ENCODE measurements around the gene OR51V1. TPM values are rescaled to one million over a fixed set of nuclear protein-coding genes. Genes with fewer than 3 reads are reported as not detected.

The OR51V1 gene
- total RNA-seq, 1 experiment from 2014 or later = not detected

- ChIA-PET CTCF (no interaction called here), POLR2A (no interaction called here)
- Mint-ChIP-seq H3K9me3 (no peaks in the 10 kb centered on the region), H3K4me3 (no peak overlapping the region), H3K27ac (no peak overlapping the region), H3K36me3 (no peaks in the 10 kb centered on the region), H3K4me1 (no peaks in the 10 kb centered on the region), H3K27me3 (ENCODE audit: low read depth) (no peaks in the 10 kb centered on the region; the same call in 1 of the 2 replicates)
- DNase-seq (ENCODE audit: low spot score) (no peak), ATAC-seq (no peak)
- TF ChIP-seq, protein P1, sequence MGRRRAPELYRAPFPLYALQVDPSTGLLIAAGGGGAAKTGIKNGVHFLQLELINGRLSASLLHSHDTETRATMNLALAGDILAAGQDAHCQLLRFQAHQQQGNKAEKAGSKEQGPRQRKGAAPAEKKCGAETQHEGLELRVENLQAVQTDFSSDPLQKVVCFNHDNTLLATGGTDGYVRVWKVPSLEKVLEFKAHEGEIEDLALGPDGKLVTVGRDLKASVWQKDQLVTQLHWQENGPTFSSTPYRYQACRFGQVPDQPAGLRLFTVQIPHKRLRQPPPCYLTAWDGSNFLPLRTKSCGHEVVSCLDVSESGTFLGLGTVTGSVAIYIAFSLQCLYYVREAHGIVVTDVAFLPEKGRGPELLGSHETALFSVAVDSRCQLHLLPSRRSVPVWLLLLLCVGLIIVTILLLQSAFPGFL (CRISPR knock-in tag; IDR thresholded peaks at IDR 0.05; ENCODE audit: borderline replicate concordance) = no peak
- TF ChIP-seq NFE2L1 (CRISPR knock-in tag; IDR thresholded peaks at IDR 0.05) (no peak), ZBTB21 (CRISPR knock-in tag; IDR thresholded peaks at IDR 0.05; ENCODE audit: borderline replicate concordance) (no peak), ZNF396 (CRISPR knock-in tag; IDR thresholded peaks at IDR 0.05; ENCODE audit: borderline replicate concordance) (no peak), ZNF423 (CRISPR knock-in tag; IDR thresholded peaks at IDR 0.05) (no peak), AR (CRISPR knock-in tag; IDR thresholded peaks at IDR 0.05) (no peak), ZNF671 (CRISPR knock-in tag; IDR thresholded peaks at IDR 0.05) (no peak), GTF2I (CRISPR knock-in tag; conservative IDR thresholded peaks at IDR 0.05) (no peak), TEAD4 (CRISPR knock-in tag; IDR thresholded peaks at IDR 0.05) (no peak)
These were observed 36.9 kb upstream of the OR51V1 start for GRCh38 chr11:5237420-5237819.

DNA sequence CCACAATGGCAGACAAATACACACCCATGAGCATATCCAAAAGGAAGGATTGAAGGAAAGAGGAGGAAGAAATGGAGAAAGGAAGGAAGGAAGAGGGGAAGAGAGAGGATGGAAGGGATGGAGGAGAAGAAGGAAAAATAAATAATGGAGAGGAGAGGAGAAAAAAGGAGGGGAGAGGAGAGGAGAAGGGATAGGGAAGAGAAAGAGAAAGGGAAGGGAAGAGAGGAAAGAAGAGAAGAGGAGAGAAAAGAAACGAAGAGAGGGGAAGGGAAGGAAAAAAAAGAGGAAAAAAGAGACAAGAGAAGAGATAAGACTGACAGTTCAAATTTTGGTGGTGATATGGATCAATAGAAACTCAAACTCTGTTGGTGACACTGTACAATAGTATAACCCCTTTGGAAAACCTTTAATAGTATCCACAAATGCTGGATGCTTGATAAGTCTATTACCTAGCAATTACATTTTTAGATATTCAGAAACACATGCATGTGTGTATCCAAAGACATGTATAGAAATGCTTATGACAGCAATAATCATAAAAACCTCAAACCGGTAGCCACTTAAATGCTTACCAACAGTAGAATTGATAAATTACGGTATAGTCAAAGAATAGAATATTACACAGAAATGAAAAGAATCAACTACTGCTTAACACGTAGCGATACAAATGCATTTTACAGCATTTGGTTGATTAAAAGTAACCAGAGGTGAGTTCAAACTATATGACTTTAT lies 35.0 kb upstream of the OR51V1 start:
- DNase-seq (ENCODE audit: low spot score) (no peak), ATAC-seq (no peak)
- TF ChIP-seq ATF3 (CRISPR knock-in tag; conservative IDR thresholded peaks at IDR 0.05) = no peak
- no peak for TF ChIP-seq TCF7 (CRISPR knock-in tag; IDR thresholded peaks at IDR 0.05; ENCODE audit: low read depth)
- no peak for TF ChIP-seq ZNF121 (CRISPR knock-in tag; IDR thresholded peaks at IDR 0.05)
- H3K4me1 Mint-ChIP-seq = no peaks in the 10 kb centered on the region
- no peak overlapping the region for H3K4me3 Mint-ChIP-seq
- ChIA-PET POLR2A (no interaction called here), CTCF (no interaction called here)
- H3K27ac Mint-ChIP-seq = no peak overlapping the region
- no peaks in the 10 kb centered on the region for H3K36me3 Mint-ChIP-seq
- no peaks in the 10 kb centered on the region; the same call in 1 of the 2 replicates for H3K27me3 Mint-ChIP-seq (ENCODE audit: low read depth)
- no peaks in the 10 kb centered on the region for H3K9me3 Mint-ChIP-seq

DNA sequence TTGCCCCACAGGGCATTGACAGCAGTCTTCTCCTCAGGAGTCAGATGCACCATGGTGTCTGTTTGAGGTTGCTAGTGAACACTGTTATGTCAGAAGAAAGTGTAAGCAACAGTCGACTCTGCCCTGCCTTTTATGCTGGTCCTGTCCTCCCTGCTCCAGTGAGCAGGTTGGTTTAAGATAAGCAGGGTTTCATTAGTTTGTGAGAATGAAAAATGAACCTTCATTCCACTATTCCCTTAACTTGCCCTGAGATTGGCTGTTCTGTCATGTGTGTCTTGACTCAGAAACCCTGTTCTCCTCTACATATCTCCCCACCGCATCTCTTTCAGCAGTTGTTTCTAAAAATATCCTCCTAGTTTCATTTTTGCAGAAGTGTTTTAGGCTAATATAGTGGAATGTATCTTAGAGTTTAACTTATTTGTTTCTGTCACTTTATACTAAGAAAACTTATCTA lies 33.9 kb upstream of the OR51V1 start, which contains the start of gene HBD:
HBD (minus strand) TSS at position 103 of the 454 bp plus-strand sequence; CDS start at position 53, 50 bp downstream.
- Mint-ChIP-seq H3K36me3 (no peaks in the 10 kb centered on the region), H3K4me1 (no peaks in the 10 kb centered on the region), H3K4me3 (no peak within 1 kb of the TSS), H3K9me3 (no peaks in the 10 kb centered on the region), H3K27me3 (ENCODE audit: low read depth) (no peaks in the 10 kb centered on the region; the same call in 1 of the 2 replicates), H3K27ac (no peak within 1 kb of the TSS)
- DNase-seq (ENCODE audit: low spot score) (no peak), ATAC-seq (no peak)
- no peak for TF ChIP-seq HMGA2 (CRISPR knock-in tag; IDR thresholded peaks at IDR 0.05)
- TF ChIP-seq CBFB (CRISPR knock-in tag; IDR thresholded peaks at IDR 0.05; ENCODE audit: low read depth) = no peak
- no peak for TF ChIP-seq RELA (CRISPR knock-in tag; IDR thresholded peaks at IDR 0.05; ENCODE audit: borderline replicate concordance)
- no peak for TF ChIP-seq FOXJ3 (CRISPR knock-in tag; IDR thresholded peaks at IDR 0.05; ENCODE audit: borderline replicate concordance)
- no peak for TF ChIP-seq IRF2 (CRISPR knock-in tag; IDR thresholded peaks at IDR 0.05; ENCODE audit: borderline replicate concordance, low read depth)
- no peak for TF ChIP-seq ZNF396 (CRISPR knock-in tag; IDR thresholded peaks at IDR 0.05; ENCODE audit: borderline replicate concordance)
- no peak for TF ChIP-seq FOXP1 (CRISPR knock-in tag; IDR thresholded peaks at IDR 0.05; ENCODE audit: borderline replicate concordance)
- no peak for TF ChIP-seq ZNF263 (CRISPR knock-in tag; IDR thresholded peaks at IDR 0.05; ENCODE audit: low read depth)
- ChIA-PET CTCF (no interaction called here), POLR2A (no interaction called here)

Measured in WTC11 (cell line).